GM19099 (cell line): ENCODE data around the gene PIWIL4.

Experiments used
- POLR2A ChIP-seq: IDR thresholded peaks from 3 replicates; pipeline ENCODE4 v1.6.1; 2011; ENCODE audit warnings: low read depth; ENCODE audit not compliant: insufficient read length; ENCODE audit errors: extremely low read depth

Gene PIWIL4

DNA sequence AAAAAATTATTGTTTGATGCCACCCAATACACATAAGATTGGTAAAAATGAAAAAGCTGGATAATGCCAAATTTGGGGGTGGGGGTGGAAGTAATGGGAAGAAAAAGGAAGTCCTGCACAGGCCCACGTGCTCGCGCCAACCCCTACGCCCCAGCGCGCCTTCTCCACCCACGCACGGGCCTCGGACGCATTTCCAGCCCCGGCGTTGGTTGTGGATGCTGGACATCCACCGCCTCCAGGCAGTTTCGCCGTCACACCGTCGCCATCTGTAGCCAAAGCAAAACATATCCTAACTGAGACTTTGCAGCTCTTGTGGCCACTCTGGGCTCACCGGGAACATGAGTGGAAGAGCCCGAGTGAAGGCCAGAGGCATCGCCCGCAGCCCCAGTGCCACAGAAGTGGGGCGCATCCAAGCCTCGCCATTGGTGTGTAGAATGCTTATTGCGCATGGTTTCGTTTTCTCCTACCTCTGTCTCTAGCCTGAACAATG is at the start of gene PIWIL4:
Gene PIWIL4 (plus strand): TSS at position 188 of the 490 bp plus-strand sequence. CDS start 151 bp downstream, at position 339.
- TF ChIP-seq POLR2A, result no peak

DNA sequence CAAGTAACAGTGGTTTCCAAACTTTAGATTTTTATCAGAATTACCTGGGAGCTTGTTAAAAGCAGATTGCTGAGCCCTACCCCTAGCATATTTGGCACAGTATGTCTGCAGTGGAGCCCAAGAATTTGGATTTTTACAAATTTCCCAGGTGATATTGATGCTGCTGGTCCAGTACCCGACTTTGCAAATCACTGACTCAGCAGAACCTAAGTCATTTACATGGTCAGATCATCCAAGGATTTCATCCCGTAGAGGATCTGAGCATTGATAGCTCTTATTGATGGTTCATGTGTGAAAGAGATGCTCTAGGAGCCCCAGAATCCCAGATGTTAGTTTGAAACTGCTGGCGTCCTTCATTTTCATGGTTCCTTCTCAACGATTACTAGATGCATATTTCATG is 48.9 kb upstream of the PIWIL4 start:
- TF ChIP-seq POLR2A, result no peak

DNA sequence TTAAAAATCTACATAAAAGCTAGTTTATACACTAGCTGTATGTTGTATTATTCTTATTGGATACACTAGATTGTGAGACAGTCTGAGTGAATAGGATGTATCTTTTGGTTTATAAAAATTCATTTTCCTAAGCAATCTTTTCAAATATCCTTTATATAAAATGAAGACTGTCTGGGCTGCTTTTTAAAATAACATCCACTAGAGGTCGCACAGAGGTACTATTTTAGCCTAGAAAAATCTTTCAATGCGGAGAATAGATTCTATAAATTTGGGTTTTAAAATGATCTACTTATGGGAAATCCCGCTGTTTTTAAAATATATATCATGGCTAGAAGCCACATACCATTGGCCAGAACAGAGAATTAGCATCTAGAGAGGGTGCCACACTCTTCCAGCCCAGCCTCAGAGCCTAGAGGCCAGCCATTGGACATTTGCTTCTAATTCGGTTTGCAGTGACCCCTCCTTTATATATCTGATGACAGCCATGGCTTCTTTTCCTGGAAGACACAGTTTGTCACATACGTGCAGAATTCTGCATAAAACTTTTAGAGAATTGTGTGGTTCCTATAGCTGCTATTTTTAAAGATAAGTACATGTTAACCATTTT is 47.6 kb upstream of the PIWIL4 start:
- TF ChIP-seq POLR2A, result no peak

DNA sequence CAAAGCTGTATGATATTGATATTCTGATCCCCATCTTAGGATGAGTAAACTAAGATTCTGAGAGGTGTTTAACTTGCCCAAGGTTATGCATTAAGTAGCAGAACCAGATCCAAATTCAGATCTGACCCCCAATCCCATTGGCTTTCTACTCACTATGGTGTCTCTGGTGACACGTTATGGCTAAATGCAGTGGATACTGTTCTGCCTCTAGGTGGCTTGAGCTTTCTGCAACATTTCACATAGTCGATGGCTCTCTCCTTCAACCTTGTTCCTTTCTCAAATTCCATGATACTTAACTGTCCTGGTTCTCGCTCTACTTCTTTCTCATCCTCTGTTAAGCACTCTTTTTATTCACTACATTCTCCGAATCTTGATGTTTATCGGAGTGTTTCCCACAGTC is 45.5 kb upstream of the PIWIL4 start:
- no peak for TF ChIP-seq POLR2A

DNA sequence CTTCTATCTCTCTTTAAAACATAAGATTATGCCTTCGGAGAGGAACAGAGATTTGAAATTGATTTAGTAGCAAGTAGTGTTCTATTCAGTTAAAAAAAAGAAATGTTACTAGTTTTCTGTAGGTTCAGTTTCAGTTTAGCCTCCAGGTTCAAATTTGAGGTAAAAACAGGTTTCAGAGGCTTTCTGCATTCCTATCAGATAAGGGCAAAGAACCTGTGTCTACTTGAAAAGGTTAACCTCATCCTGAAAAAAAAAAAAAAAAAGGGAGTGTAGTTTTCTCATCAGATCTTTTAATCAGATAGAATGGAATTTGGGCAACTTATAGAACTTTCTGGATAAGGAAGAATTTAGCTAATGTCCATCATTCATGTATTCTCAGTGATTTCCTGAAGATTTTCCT is 42.8 kb upstream of the PIWIL4 start:
- TF ChIP-seq POLR2A, result no peak

DNA sequence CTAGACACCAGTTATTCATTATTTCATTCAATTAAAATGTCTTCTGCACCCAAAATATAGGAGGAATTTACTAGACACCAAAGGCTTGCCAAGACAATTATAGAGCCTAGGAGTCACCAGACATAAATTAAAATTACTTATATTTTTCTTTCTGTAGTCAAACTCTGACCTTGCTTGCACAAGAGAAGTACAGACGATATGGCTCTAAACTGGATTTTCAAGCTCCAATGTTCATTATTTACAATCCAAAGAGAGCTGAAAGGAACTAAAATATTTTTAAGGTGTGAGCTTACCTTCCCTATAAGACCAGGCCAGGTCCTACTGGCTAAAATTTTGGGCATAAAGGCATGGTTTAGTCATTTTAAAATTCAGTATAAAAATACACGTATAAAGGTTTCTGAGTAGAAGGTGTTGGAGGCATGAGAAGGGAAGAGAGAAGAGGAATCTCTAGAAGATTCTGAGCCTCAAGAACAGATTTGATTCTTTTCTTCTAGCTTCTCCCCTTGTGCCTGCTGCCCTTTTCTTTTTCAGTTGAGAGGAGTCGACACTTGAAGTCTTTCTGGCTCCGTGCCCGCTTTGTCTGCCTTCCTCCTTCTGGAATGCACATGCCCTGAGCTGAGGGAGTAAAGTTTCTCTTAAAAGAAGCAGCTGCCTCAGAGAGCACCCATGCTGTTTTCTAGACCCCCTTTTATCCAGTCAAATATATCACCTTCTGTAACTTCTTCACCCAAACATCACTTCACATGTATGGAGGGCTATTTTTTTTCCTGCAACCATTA is 41.4 kb upstream of the PIWIL4 start:
- no peak for TF ChIP-seq POLR2A

DNA sequence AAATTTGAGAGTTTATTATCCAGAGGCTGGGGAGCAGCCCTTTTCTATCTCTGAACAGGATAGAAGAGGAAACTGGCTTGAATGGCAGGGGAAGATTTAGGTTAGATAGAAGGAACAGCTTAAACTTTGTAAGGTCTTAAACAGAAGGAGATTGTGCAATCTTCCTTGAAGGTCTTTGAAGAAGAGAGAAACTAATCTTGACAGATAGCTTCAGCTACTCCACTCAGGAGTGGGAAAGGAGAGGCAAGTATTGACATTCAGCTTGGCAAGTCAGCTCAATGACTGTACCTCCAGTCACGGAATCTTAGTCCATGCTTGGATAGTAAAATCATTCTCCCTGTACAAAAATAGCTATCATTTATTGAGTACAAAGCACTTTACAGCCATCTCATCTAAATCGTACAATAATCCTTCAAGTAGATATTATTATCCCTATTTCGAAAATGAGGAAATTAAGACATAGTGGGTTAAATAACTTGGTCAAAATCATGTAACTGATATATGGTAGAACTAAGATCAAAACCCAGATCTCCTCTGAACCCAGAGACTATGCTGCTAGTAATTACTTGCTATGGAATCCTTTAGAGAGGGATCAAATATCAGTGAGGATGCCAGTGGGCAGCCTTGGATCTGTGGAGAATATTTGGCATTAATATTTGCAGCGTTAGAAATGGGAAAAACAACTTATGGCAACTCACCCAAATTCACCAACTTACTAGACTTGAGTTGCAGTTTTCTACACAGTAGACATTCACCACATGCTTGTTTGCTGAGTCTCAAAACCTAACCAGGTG is 40.3 kb upstream of the PIWIL4 start:
- TF ChIP-seq POLR2A, result no peak

DNA sequence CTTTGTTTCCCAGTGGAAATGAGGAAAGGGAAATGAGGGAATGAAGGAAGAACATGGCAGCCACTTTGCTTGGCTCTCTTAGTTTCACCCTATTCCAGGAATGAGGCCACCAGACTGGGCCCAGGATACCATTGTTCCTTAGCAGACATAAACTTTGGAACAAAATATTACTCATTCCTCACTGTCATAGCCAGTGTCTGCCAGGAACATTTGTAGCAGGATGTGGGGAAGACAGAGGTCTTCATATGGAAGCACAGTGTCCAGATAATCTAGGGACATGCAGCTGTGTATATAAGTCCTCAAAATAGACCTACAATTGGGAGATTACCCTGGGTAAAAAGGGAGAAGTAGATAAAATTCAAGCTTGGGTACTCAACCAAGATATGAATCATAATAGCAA is 38.6 kb upstream of the PIWIL4 start:
- no peak for TF ChIP-seq POLR2A

DNA sequence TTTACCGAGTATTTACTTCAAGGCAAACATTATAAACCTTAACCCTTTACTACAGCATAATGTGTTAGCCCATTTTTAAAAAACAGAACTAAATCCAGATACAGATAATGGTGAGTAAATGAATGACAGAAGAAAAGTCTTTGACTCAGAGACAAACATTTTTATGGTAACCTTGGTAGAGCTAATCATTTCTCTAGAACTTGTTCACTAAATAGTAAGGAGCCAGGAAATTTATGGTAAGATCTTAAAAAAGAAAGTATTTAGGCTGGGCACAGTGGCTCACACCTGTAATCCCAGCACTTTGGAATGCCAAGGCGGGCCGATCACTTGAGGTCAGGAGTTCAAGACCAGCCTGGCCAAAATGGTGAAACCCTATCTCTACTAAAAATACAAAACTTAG is 35.0 kb upstream of the PIWIL4 start:
- TF ChIP-seq POLR2A, result no peak

DNA sequence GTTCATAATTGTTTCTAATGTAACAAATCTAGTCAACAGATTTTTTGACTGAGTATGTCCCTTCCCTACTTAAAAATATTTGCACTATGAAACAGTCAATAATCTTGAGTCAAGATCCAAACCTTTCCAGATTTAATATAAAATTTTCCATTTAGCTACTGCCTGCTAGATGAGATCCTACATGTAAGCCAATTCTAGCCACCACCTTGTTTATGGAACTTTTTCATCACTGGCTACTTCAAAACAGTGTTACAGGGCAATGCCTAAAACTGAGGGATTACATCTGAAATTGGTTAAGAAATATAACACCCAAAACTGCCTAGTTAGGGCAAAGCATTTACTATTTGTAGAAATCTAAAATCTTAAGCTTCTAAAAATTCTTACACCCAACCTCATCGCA is 34.0 kb upstream of the PIWIL4 start:
- TF ChIP-seq POLR2A, result no peak

DNA sequence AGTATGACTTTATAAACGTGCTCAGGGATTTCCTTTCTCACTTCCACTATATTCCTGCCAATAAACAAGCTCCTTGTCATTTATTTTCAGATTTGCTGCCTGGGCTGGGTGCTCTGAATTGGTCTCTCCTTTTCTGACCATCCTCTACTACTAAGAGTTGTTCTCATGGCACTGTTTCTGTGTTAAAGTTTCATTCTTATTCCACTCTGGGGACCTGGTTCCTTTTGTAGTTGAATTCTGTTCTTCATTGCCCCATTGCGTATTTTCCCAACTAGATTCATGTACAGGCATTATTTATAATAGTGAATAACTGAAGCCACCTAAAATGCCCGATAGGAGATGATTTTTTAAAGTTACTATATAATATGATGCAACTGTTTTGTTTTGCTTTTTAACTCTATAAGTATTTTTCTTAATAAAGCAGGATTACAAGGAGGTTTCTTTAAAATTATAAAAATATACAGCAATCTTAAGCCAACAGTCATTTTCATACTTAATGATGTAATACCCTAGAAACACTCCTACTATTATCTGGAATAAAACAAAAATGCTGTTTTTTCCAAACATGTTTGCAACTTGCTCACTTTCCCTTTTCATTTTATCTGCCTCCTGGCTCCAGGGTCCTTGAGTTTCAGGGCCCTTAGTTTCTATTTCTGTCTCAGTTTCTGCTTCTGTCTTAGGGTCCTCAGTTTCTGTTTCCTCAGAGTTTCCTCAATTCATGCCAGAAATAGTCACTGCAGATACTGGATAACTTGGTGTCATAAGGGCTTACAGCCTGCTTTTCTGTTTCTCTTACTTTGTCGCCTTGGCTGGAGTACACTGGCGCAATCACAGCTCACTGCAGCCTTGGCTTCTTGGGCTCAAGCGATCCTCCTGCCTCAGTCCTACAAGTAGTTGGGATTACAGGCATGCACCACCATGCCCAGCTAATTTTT is 33.2 kb upstream of the PIWIL4 start:
- TF ChIP-seq POLR2A, result no peak

DNA sequence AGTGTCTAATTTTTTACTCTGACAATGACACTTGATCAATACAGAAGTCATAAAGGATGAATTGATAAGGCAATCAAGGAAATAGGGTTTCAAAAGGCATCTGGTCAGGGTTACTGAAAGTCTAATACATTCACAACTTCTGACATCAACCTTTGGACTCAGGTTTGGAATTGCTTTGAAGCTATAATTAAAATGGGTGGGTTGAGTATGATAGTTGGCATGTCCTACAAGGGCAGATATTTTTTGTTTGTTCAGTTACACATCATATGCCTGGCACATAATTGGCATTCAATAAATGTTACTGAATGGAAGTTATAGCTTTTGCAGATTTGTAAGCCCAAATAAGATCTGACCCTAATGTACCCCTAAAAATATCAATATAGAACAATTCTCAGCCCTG is 30.8 kb upstream of the PIWIL4 start:
- no peak for TF ChIP-seq POLR2A

DNA sequence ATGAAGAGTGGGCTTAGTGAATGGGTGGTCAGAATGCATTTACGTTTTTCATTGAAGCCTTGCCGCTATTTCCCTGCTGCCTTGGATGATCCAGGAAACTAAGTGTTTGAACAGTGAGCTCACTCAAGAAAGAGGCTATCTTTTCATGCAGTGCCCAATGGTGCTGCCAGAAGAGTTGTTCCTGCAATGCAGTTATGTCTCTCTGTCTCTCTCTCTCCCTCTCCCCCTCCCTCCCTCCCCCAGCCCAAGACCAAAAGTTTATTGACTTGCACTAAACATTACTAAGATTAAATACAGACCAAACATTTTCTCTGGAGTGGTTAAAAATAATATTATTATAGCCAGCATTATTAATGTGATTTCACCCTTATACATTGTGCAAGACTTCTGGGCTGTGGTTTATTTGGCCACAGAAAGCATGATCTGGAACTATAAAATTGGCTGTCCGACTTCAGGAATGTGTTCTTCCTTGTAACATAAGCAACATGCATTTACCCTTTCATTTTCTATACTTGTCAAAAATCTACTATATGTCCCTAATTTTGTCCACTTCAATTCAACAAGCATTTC is 30.1 kb upstream of the PIWIL4 start:
- TF ChIP-seq POLR2A, result no peak

DNA sequence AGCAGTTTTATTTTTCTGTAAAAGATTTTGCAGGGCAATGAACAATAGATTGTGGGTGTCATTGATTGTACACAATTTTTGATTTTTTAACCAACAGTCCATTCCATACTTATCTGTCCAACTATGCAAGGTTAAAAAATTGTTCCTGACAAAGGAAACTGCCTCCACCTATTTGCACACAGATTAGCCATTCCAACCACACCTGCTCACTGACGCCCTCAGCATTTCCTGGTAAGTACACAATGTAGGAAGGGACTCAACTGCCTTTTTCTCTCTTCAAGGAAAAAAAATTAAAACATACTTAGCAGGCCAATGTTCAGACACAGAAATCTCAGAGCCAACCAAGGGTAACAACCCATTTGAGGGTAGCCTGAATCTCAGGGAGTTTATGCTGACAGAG is 27.7 kb upstream of the PIWIL4 start:
- TF ChIP-seq POLR2A, result no peak

DNA sequence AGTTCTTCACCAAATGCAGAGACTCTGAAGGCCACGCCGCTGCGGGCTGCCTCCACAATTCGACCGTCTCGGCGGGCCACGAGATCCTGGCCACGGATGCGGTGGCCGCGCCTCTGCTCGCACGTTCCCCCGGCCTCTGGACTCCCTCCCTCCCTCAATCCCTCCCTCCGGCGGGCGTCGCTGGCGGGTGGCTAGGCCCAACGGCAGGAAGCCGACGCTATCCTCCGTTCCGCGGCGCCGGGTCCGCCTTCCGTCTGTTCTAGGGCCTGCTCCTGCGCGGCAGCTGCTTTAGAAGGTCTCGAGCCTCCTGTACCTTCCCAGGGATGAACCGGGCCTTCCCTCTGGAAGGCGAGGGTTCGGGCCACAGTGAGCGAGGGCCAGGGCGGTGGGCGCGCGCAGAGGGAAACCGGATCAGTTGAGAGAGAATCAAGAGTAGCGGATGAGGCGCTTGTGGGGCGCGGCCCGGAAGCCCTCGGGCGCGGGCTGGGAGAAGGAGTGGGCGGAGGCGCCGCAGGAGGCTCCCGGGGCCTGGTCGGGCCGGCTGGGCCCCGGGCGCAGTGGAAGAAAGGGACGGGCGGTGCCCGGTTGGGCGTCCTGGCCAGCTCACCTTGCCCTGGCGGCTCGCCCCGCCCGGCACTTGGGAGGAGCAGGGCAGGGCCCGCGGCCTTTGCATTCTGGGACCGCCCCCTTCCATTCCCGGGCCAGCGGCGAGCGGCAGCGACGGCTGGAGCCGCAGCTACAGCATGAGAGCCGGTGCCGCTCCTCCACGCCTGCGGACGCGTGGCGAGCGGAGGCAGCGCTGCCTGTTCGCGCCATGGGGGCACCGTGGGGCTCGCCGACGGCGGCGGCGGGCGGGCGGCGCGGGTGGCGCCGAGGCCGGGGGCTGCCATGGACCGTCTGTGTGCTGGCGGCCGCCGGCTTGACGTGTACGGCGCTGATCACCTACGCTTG is 23.2 kb upstream of the PIWIL4 start, which contains the start of gene FUT4:
Gene FUT4 (plus strand): TSS at position 227 of the 951 bp plus-strand sequence. CDS start 213 bp downstream, at position 440.
- peak; percentile 76 for TF ChIP-seq POLR2A
